GM12878 (cell line): ENCODE measurements around the gene TXNL4A. TPM values are rescaled to one million over a fixed set of nuclear protein-coding genes. Genes with fewer than 3 reads are reported as not detected.

Source experiments
- ATAC-seq: fragments of 200-7000 bp; cut with Tn5 transposase; 3 replicates; pipeline ENCODE4 v1.9.1; 2020; ENCODE audit warnings: mild to moderate bottlenecking, moderate library complexity
- BruUV-seq: library from RNA; stranded (reverse); fragments of 400-500 nt; replicated peaks from 2 replicates; lab custom pipeline; 2021; lab: Mats Ljungman, UMichigan
- CTCF ChIA-PET: fragments of 300-600 bp; sonication (Branson Sonifier 250); formaldehyde crosslinking; extraction: SDS; loops from one replicate; lab custom pipeline; 2021; ENCODE audit warnings: inconsistent platforms; lab: Yijun Ruan, JAX
- POLR2A ChIA-PET: fragments of 350-600 bp; formaldehyde crosslinking; extraction: SDS; loops from one replicate; lab custom pipeline; 2021; ENCODE audit warnings: inconsistent platforms; lab: Charles Lee
- RAD21 ChIA-PET: fragments of 300-600 bp; sonication (Branson Sonifier 250); formaldehyde crosslinking; loops from one replicate; lab custom pipeline; 2023; ENCODE audit warnings: antibody characterized with exemption; ENCODE audit not compliant: unreplicated experiment; lab: Charles Lee
- SMC1A ChIA-PET: fragments of 300-600 bp; sonication (Branson Sonifier 250); formaldehyde crosslinking; loops from one replicate; lab custom pipeline; 2023; ENCODE audit not compliant: unreplicated experiment, uncharacterized antibody; lab: Charles Lee
- DNase-seq: peaks from one replicate; pipeline ENCODE4 v3.0.0-alpha.2; 2011; ENCODE audit warnings: low read depth, low spot score
- FAIRE-seq: peaks from 3 replicates; lab custom pipeline; 2011; peaks lifted over from hg19 to GRCh38; lab: Jason Lieb, UNC
- H2AFZ ChIP-seq: 2 replicates; pipeline ENCODE4 v1.6.0; 2011; ENCODE audit warnings: low read depth, low read length, control low read depth; ENCODE audit not compliant: control insufficient read depth
- H3K27ac ChIP-seq: 2 replicates; pipeline ENCODE4 v1.5.1; 2011; ENCODE audit warnings: control low read depth; ENCODE audit not compliant: control insufficient read depth, insufficient read depth
- H3K27me3 ChIP-seq, 2 experiments: replicated peaks in 1 of 2; 2 replicates each; pipeline versions ENCODE4 v1.6.0 to v1.6.1; 2011; ENCODE audit warnings: low read length in 1 of 2; ENCODE audit not compliant: control insufficient read depth in 2 of 2, insufficient read depth in 2 of 2
- H3K36me3 ChIP-seq, 2 experiments: 2 replicates each; pipeline ENCODE4 v1.5.1; 2011; ENCODE audit warnings: low read length in 1 of 2; ENCODE audit not compliant: control insufficient read depth in 2 of 2, insufficient read depth in 2 of 2
- H3K4me1 ChIP-seq: 2 replicates; pipeline ENCODE4 v1.6.1; 2011; ENCODE audit warnings: mild to moderate bottlenecking, low read length, moderate library complexity, mixed read lengths; ENCODE audit not compliant: control insufficient read depth, insufficient read depth
- H3K4me2 ChIP-seq: 2 replicates; pipeline ENCODE4 v1.6.0; 2011; ENCODE audit warnings: control low read depth; ENCODE audit not compliant: control insufficient read depth, insufficient read depth
- H3K4me3 ChIP-seq: fragments of 200-600 bp; sonication (generic); 2 replicates; pipeline ENCODE4 v1.5.1; 2016
- H3K79me2 ChIP-seq: 2 replicates; pipeline ENCODE4 v1.6.0; 2011; ENCODE audit warnings: low read length; ENCODE audit not compliant: control insufficient read depth, insufficient read depth
- H3K9ac ChIP-seq: 2 replicates; pipeline ENCODE4 v1.8.0; 2011; ENCODE audit warnings: low read length, control low read depth, mixed read lengths; ENCODE audit not compliant: control insufficient read depth, insufficient read depth
- H3K9me3 ChIP-seq: replicated peaks from 3 replicates; pipeline ENCODE4 v1.5.1; 2011; ENCODE audit warnings: mild to moderate bottlenecking, low read length; ENCODE audit not compliant: control insufficient read depth, insufficient read depth
- H4K20me1 ChIP-seq: 2 replicates; pipeline ENCODE4 v1.6.0; 2011; ENCODE audit not compliant: control insufficient read depth, insufficient read depth
- BCLAF1 ChIP-seq: fragments of 450-650 bp; IDR thresholded peaks from 2 replicates; pipeline ENCODE4 v1.6.1; 2017; ENCODE audit warnings: antibody characterized with exemption, mild to moderate bottlenecking, moderate library complexity
- CTCF ChIP-seq, 3 experiments: IDR thresholded peaks in 2 of 3; conservative IDR thresholded peaks in 1 of 3; 2 replicates each; pipeline ENCODE4 v1.5.1; 2011; ENCODE audit warnings: low read depth in 3 of 3, low read length in 3 of 3, mild to moderate bottlenecking in 3 of 3, control low read depth in 2 of 3, moderate library complexity in 2 of 3, inconsistent platforms in 1 of 3, mixed read lengths in 1 of 3; ENCODE audit not compliant: control insufficient read depth in 2 of 3, insufficient read depth in 1 of 3; ENCODE audit errors: extremely low read depth in 1 of 3
- FOS ChIP-seq: IDR thresholded peaks from 3 replicates; pipeline ENCODE4 v1.6.1; 2011; ENCODE audit warnings: borderline replicate concordance; ENCODE audit not compliant: insufficient read length; ENCODE audit errors: extremely low read depth
- MYC ChIP-seq: IDR thresholded peaks from 2 replicates; pipeline ENCODE4 v1.6.1; 2011; ENCODE audit warnings: mild to moderate bottlenecking, low read length, moderate library complexity, inconsistent platforms; ENCODE audit not compliant: insufficient read depth, insufficient replicate concordance, insufficient read length, severe bottlenecking
- NFYA ChIP-seq: IDR thresholded peaks from 2 replicates; pipeline ENCODE4 v1.6.1; 2011; ENCODE audit warnings: low read depth, mild to moderate bottlenecking, low read length, improper control_type of control experiment, borderline replicate concordance
- POLR2AphosphoS2 ChIP-seq: IDR thresholded peaks from 2 replicates; pipeline ENCODE4 v1.6.1; 2011; ENCODE audit warnings: low read depth, mild to moderate bottlenecking, low read length, improper control_type of control experiment, moderate library complexity
- POLR2AphosphoS5 ChIP-seq: IDR thresholded peaks from 2 replicates; pipeline ENCODE4 v1.6.1; 2011; ENCODE audit warnings: mild to moderate bottlenecking, low read length, inconsistent platforms
- POU2F2 ChIP-seq: IDR thresholded peaks from 3 replicates; pipeline ENCODE4 v1.6.1; 2011; ENCODE audit warnings: low read depth, mild to moderate bottlenecking, low read length, borderline replicate concordance
- SIN3A ChIP-seq: IDR thresholded peaks from 2 replicates; pipeline ENCODE4 v1.6.1; 2012; ENCODE audit warnings: low read depth, low read length, improper control_type of control experiment
- TAF1 ChIP-seq: IDR thresholded peaks from 2 replicates; pipeline ENCODE4 v1.6.1; 2011; ENCODE audit warnings: mild to moderate bottlenecking, low read depth, low read length, borderline replicate concordance
- TARDBP ChIP-seq: IDR thresholded peaks from 2 replicates; pipeline ENCODE4 v1.6.1; 2016; ENCODE audit warnings: borderline replicate concordance
- TCF7 ChIP-seq: IDR thresholded peaks from 2 replicates; pipeline ENCODE4 v1.6.1; 2014; ENCODE audit warnings: antibody characterized with exemption, borderline replicate concordance
- ZNF207 ChIP-seq: fragments of 450-650 bp; IDR thresholded peaks from 2 replicates; pipeline ENCODE4 v1.6.1; 2014; ENCODE audit warnings: antibody characterized with exemption, mild to moderate bottlenecking, borderline replicate concordance
- ZNF384 ChIP-seq: IDR thresholded peaks from 2 replicates; pipeline ENCODE4 v1.6.1; 2012; ENCODE audit warnings: low read depth, mild to moderate bottlenecking, low read length, improper control_type of control experiment, borderline replicate concordance
- WGBS: methylation state at CpG from one replicate; pipeline ENCODE4 v1.1.6; 2016; ENCODE audit warnings: low lambda C conversion rate; ENCODE audit not compliant: insufficient replicate concordance, insufficient coverage; ENCODE audit errors: missing lambda C conversion rate; 5-methylcytosine and 5-hydroxymethylcytosine counted together
- in situ Hi-C: fragments of 300-500 bp; cut with MboI; formaldehyde crosslinking; loops from 9 replicates; pipeline ENCODE4 v1.14.3; 2018; ENCODE audit warnings: mixed read lengths
- intact Hi-C: fragments of 100-400 bp; cut with micrococcal nuclease; formaldehyde crosslinking; loops from one replicate; pipeline ENCODE4 v1.14.2; 2022; ENCODE audit not compliant: unreplicated experiment
- polyA plus RNA-seq, 11 experiments: library from polyadenylated mRNA; depleted of rRNA in 4 of 11; unstranded in 6 of 11; stranded (reverse) in 5 of 11; fragments of >200 nt; fragmentation: Nextera tagmentation in 4 of 11; fragmentation: Illumina TruSeq in 1 of 11; extraction: Ambion mirVana in 4 of 11; extraction: Trizol in 1 of 11; gene quantifications; 1 replicate in 1 of 11; 2 replicates in 10 of 11; pipeline versions ENCODE4 v1.2.1 to v1.2.3, GENCODE V29; 2011 to 2016; ENCODE audit warnings: inconsistent platforms in 2 of 11, missing spikeins in 2 of 11, low read depth in 1 of 11
- total RNA-seq, 4 experiments: library from RNA; depleted of rRNA in 3 of 4; stranded (reverse); fragments of >200 nt in 3 of 4; fragmentation: Illumina TruSeq in 1 of 4; extraction: Trizol in 1 of 4; gene quantifications; 2 replicates each; pipeline versions ENCODE4 v1.2.1 to v1.2.3, GENCODE V29; 2013 to 2021
- TF ChIP-seq, protein P1 (sequence below): IDR thresholded peaks from 2 replicates; pipeline ENCODE4 v1.6.1; 2012; ENCODE audit warnings: low read depth, low read length, improper control_type of control experiment

The TXNL4A gene
- total and polyA plus RNA-seq, 10 of the 15 experiments (the other 5 are each of a cell fraction or from before 2014, with no cell fraction given): 38.4 to 329 (median 128) TPM

DNA sequence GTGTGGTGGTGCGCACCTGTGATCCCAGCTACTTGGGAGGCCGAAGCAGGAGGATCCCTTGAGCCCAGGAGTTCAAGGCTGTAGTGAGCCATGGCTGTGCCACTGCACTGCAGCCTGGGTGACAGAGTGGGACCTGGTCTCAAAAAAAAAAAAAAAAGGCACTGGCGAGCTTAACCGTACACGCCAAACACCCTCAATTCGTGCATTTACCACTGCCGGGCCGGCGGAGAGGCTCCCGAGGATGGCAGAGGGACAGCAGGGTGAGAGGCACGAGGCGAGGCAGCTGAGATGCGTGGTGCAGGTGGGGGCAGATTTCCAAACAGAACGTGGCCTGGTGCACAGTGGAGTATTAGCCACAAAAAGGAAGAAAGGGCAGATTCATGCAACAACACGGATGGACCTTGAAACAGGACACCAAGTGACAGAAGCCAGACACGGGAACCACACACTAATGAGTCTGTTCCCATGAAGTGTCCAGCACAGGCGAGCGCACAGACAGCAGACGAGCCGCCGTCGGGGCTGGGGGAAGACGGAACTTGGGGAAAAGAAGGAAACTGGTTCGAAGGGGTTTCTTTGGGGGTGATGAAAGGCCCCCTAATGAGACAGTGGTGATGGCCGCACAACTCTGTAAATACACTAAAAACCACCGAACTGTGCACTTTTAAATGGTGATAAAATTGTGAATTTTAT, 64.3 kb downstream of the TXNL4A start:
- no peak overlapping the region for H3K27ac ChIP-seq
- no peak for FAIRE-seq
- peaks cover 12% of the 10 kb centered on the region for H3K9me3 ChIP-seq
- DNase-seq: no peak
- no peaks in the 10 kb centered on the region for H4K20me1 ChIP-seq
- ChIA-PET SMC1A (no interaction called here), CTCF (no interaction called here), POLR2A (no interaction called here), RAD21 (no interaction called here)
- intact Hi-C loops: no loop called here
- no peak for ATAC-seq
- no peaks in the 10 kb centered on the region for H3K4me1 ChIP-seq
- WGBS: 97% methylated on average over 21 of the region's 26 CpGs
- H3K9ac ChIP-seq: no peak overlapping the region
- no TSS peak for BruUV-seq
- no peaks in the 10 kb centered on the region for H3K27me3 ChIP-seq
- H3K79me2 ChIP-seq: peaks cover 3% of the 10 kb centered on the region; the same call in 1 of the 2 replicates
- no peak overlapping the region for H3K4me3 ChIP-seq
- H3K4me2 ChIP-seq: no peak overlapping the region
- no peak overlapping the region for H2AFZ ChIP-seq
- in situ Hi-C loops: no loop called here
- peaks cover 3 to 13% of the 10 kb centered on the region in 2 experiments for H3K36me3 ChIP-seq
- TF ChIP-seq SIN3A (no peak), FOS (no peak), TARDBP (no peak), POLR2AphosphoS5 (no peak), NFYA (no peak), BCLAF1 (no peak), POLR2AphosphoS2 (no peak), TCF7 (no peak), POU2F2 (no peak), ZNF207 (no peak), CTCF (IDR thresholded peaks at IDR 0.05 in 2 of 3, conservative IDR thresholded peaks at IDR 0.05 in 1 of 3; ENCODE audit: control insufficient read depth in 2 of 3, extremely low read depth in 1 of 3, insufficient read depth in 1 of 3, low read depth in 3 of 3, low read length in 3 of 3) (no peak), MYC (no peak), ZNF384 (no peak), TAF1 (no peak)
- TF ChIP-seq, protein P1, sequence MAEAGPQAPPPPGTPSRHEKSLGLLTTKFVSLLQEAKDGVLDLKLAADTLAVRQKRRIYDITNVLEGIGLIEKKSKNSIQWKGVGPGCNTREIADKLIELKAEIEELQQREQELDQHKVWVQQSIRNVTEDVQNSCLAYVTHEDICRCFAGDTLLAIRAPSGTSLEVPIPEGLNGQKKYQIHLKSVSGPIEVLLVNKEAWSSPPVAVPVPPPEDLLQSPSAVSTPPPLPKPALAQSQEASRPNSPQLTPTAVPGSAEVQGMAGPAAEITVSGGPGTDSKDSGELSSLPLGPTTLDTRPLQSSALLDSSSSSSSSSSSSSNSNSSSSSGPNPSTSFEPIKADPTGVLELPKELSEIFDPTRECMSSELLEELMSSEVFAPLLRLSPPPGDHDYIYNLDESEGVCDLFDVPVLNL: no peak
